PC-3 (cell line): ENCODE data around the gene GFOD2.

Source experiments
- EZH2 ChIP-seq: fragments of 300-600 bp; sonication (generic); IDR thresholded peaks from one replicate; pipeline ENCODE4 v1.6.1; 2017; ENCODE audit warnings: antibody characterized with exemption, mild to moderate bottlenecking, low read length; ENCODE audit not compliant: unreplicated experiment
- EZH2phosphoT487 ChIP-seq: fragments of 300-600 bp; sonication (generic); IDR thresholded peaks from 2 replicates; pipeline ENCODE4 v1.6.1; 2018; ENCODE audit warnings: mild to moderate bottlenecking, antibody characterized with exemption, low read length, borderline replicate concordance
- TF ChIP-seq, protein P1 (sequence below): fragments of 300-600 bp; sonication (generic); conservative IDR thresholded peaks from 2 replicates; pipeline ENCODE4 v1.5.1; 2017; ENCODE audit warnings: antibody characterized with exemption, low read depth, mild to moderate bottlenecking, low read length

GRCh38 chr16:67672306-67672705, 46.8 kb downstream of the GFOD2 start:
- TF ChIP-seq, protein P1, sequence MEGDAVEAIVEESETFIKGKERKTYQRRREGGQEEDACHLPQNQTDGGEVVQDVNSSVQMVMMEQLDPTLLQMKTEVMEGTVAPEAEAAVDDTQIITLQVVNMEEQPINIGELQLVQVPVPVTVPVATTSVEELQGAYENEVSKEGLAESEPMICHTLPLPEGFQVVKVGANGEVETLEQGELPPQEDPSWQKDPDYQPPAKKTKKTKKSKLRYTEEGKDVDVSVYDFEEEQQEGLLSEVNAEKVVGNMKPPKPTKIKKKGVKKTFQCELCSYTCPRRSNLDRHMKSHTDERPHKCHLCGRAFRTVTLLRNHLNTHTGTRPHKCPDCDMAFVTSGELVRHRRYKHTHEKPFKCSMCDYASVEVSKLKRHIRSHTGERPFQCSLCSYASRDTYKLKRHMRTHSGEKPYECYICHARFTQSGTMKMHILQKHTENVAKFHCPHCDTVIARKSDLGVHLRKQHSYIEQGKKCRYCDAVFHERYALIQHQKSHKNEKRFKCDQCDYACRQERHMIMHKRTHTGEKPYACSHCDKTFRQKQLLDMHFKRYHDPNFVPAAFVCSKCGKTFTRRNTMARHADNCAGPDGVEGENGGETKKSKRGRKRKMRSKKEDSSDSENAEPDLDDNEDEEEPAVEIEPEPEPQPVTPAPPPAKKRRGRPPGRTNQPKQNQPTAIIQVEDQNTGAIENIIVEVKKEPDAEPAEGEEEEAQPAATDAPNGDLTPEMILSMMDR = no peak
- TF ChIP-seq EZH2 (no peak), EZH2phosphoT487 (no peak)
